Measurements from ENCODE around the gene PELI1. TPM values are rescaled to one million over a fixed set of nuclear protein-coding genes. Genes with fewer than 3 reads are reported as not detected.

PELI1 gene
- total and polyA plus RNA-seq, 2 of the 8 experiments (the other 6 are each of a cell fraction or from before 2014, with no cell fraction given): 21.8 to 57.1 TPM

DNA sequence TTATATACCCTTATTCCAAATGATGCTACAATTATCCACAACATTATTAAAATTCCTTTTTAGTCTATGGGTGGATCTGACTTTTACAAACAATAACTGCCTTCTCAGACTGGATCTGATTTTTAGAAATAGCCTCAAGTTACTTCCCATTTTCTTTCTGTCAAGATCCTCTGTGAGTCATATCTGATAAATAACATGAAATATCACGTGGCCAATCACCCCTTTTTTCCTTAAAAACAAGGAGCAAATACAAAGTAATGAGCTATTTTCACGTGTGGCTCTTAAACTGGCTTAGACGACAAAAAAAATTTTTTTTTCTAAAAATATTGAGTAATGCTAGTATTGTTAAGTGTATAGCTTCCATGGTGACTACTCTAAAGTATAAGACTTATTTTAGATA, 6.7 kb downstream of the PELI1 start (continued):
- TF ChIP-seq TAF1 (IDR thresholded peaks at IDR 0.05; ENCODE audit: low read depth, low read length): no peak
